Muscle of back (tissue), 11 donors: ENCODE measurements around the gene POU3F1. TPM values are rescaled to one million over a fixed set of nuclear protein-coding genes. Genes with fewer than 3 reads are reported as not detected.

Experiments
- DNase-seq, 3 donors: peaks; one replicate each; pipeline versions ENCODE4 v3.0.0 to v3.0.0-alpha.2; 2013
- polyA plus RNA-seq, 10 donors: library from polyadenylated mRNA; unstranded; fragments of 120-200 nt; gene quantifications; one replicate each; pipeline ENCODE4 v1.2.1, GENCODE V29; 2013; ENCODE audit not compliant: insufficient read length in 10 of 10

POU3F1 gene
- polyA plus RNA-seq, 10 donors: 0.34 to 1.8 (median 0.85) TPM

DNA sequence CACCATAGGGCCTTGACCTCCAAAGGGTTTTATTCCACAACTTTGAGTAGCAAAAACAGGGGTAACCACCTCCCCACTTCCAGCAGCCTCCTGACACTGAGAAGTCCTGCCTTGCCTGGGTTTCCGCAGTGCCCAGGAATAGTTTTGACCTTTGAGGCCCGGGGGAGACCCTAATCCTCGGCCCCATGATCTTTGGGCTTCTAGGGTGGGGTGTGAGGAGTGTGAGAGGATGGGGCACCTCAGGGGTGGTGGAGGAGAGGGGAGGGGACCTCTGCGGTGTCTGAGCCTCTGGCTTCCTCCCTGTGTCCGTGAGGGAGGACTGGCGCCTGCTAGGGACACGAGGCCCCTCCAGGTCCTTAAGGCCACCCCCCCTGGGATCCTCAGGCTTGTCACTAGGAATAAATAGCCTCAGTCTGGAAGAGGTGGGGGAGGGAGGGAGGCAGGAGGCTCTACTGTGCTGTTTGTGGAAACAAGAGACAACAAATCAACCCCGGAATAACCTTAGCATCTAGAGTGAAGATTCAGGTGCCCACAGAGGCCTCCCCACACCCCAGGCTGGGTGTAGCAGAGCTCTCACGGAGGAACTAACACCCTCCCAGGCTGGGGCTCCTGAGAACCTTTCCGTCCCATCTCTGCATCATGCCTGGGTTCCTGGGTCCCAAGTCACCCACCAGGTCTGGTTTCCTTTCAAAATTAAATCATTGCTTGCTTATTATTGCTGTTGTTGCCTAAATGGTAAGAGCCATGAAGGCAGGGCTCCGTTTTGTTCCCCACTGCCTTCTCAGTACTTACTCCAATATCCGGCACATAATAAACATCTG is 40.4 kb downstream of the POU3F1 start:
- peak in 2 of 3 donors; percentile 66 to 67 for DNase-seq

DNA sequence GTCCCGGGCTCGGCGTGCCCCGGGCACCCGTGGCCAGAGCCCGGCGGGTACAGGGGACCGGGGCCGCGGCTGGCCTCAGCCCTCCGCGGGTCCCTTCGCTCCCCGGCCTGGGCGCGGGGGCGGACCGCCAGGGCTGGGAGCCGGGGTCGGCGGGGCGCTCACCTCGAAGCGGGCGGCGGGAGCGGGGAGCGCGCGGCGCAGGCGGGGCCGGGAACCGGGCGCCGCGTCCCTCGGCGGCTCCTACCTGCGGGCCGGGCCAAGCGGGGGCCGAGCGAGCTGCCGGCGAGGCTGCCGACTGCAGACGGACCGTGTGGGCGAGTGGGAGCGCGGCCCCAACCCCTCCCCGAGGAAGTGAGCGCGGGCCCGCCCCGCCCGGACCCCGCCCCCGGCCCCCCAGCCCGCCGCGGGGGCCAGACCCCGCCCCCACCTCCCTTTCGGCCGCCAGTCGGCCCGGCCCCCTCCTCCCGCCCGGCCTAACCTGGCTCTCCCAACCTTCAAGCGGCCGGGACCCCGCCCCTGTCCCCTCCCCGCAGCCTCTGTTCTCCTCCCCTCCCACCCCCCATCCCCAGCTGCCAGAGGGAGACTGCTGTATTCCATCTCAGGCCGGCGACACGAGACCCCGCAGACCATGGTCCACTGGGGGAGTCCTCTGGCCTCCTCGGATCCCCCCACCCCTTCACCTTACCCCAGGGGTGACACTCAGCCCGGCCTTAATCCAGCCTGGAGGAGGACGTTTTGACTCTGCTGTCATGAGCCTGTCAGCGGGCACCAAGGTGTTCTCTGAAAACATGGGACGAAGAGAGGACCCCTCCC is 41.2 kb downstream of the POU3F1 start, which contains the start of gene FHL3:
Gene FHL3, minus strand, starts transcription at position 320 of the 813 bp plus-strand sequence. CDS start 6,102 bp downstream, outside the sequence.
- DNase-seq: peak; percentile 65 to 84 (median 76)

DNA sequence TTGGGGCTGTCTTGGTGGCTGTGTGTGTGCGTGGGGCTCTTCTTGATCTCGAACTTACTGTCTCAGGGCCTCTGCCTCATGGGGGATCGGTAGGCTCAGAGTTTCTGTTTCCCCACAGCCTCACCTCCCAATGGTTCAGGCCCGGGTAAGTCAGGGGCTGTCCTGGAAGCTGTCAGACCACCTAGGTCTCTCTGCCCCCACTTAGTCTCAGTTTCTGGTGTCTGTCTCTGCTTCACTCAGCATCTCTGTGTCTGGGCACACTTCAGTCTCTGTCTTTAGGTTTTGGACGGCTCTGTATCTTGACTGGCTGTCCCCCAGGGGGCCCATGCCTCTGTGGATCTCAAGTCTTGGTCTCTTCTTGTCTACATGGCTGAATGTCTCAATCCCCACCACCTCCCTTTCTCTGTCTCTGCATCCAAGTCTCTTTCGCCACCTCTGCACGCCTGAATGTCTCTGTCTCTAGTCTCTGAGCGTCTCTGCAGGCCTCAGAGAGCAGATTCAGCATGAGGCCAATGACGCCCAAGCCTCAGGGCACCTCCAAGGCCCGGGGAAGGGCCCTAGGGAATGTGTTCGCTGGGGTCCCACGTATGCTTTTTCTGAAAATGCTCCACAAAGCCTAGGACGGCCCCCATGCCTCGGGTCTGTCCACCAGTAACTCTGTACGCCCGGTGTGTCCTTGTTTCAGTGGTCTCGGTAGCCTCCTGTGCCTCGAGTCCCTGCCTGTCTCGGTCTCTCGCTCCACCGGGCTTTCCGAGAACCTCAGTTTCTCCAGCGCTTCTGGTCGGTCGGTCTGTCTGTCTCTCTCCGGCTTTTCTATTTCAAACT is 42.1 kb downstream of the POU3F1 start:
- peak in 1 of 3 donors; percentile 59 for DNase-seq

DNA sequence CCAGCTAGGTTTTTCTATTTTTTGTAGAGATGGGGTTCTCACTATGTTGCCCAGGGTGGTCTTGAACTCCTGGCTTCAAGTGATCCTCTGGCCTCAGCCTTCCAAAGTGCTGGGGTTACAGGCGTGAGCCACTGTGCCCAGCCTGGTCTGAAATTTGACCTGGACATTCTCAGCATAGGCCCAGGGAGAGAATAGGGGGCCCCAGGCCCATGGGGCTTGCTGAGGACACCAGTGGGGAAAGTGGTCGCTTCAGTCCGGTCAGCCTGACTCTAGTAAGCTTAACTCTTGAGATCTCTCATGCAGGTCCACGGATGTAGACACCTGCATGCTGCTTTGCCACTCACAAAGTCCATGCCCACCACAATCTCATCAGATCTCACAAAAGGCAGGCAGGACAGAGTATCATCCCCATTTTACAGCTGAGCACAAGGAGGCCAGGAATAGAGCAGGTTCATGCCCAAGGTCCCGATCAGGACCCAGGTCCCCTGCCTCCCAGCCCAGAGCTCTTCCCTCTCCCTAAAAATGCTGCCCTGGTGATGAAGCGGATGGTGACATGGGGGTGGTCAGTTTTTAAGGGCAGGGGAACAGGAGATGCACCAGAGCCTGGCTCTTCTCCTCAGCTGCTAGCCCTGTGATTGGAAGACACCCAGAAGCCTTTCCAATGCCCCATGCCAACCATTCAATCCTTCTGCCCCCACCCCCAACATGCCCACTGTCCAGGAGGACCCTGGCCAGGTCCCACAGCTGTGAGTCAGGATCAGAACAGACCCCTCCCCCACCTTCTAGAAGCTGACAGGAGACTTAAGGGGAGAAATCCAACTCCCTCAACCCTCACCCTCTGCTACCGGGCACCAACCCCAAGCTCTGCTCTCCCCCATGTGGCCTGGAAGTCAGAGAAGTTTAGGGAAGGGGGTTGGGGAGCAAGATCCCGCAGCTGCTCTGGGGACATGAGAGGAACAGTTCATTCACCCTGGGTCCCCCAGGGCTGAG is 43.0 kb downstream of the POU3F1 start:
- peak; percentile 65 to 71 (median 69) for DNase-seq

DNA sequence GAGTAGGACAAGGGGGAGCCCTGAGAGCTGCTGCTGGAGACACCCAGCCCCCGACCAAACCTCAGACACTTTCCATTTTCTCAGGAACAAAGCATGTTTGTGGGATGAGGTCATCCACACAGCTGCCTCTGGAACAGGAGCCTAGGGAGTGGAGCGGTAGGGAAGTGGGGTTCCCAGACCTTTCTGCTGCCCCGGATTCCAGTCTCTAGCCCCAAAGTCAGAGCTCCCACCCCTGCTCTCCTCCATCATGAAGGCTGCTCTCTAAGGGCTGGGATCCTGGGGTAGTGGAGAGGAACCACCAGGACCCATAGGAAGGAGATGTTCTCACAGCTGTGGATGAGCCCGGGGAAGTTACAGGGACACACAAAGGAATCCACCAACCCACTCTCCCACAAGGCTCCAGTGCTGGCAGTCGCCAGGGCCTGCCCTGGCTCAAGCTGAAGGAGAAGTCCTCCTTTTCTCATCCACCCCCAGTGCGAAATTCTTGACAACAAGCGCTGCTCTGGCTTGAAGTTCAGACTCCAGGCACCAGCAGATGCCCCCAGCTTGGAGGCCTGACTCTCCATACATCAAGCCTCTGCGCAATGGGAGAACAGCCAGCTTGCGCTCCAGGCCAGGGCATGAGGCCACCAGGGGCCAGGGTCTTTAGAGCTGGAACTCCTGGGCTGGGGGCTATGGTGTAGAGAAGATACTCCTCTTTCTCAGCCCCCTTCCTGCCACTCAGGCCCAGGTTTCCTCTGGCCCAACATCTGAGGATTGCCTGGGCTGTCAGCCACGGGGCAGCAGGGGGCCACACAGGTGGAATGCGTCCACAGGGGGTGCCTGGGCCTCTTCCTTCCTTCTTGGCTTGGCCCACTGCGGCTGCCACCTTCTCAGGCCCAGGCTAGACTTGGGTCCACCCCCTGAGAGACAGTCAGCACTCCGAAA is 45.8 kb downstream of the POU3F1 start:
- peak; percentile 83 to 95 (median 84) for DNase-seq

DNA sequence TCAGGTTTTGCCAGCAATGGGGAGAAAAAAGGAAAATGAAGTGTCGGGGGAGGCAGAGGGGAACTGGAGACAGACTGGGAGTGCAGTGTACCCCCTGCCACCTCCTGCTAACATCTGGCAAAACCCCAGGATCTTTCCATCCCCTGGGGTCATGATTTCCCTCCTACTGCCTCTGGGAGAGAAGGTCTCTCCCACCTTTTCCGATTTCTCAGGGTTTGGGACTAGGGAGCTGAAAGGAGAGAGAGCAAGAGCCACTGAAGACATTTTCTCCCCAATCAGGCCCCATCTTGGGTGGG is 46.4 kb downstream of the POU3F1 start:
- DNase-seq: no peak

DNA sequence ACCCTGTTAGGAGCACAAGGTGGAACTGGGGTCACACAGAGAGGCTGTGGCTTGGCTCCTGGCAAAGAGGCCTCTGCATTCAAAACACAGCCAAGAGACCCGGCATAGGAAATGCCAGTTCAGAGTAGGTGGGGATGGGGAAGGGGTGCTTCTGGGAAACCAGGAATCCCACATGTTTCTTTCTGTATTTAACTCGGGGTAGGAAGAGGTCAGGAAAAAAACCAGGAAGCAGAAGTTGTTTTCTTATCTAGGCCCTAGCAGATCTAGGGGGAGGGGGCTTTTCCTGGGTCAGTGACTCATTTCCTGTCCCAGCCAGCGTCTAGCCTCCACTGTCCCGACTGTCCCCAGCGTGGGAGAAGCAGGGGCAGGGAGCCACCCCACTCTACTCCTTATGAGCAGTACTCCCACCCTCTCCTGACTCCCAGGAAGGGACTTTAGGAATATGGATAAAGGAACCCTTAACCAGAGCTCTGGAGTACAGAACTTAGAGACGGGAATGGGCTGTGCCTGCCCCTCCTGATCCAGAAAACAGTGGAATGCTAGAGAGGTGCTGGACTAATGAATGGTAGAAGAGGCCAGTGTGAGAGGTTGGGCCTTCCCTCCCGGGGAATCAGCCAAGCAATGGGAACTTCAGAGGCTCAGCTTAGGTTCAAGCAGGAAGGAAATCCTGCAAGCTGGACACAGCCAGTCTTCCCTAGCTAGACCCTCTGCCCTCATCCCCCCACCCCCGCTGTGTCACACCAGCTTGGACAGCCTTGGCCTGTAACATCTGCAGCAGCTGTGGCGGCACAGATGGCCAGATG is 47.0 kb downstream of the POU3F1 start:
- peak; percentile 62 to 93 (median 81) for DNase-seq

DNA sequence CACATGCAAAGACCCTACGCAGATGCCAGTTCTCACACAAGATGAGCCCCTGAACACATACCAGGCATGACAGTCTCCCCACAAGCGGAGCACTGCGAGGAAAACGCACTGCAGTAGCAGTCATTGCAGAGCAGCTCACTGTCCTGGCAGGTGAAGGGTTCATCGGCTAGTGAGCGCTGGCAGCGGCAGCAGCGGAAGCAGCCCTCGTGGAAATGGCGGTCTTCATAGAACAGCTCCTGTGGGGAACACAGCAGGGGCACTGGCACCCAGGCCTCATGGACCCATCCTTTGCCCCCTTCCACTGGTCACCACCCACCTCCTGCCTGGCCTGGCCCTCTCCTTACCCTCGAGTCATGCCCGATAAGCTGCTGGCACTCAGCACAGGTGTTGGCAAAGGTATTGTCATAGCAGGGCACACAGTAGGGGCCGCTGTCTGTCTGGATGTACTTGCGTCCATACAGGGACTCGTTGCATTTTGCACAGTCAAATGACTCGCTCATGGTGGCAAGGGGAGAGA is 47.6 kb downstream of the POU3F1 start:
- DNase-seq: no peak

DNA sequence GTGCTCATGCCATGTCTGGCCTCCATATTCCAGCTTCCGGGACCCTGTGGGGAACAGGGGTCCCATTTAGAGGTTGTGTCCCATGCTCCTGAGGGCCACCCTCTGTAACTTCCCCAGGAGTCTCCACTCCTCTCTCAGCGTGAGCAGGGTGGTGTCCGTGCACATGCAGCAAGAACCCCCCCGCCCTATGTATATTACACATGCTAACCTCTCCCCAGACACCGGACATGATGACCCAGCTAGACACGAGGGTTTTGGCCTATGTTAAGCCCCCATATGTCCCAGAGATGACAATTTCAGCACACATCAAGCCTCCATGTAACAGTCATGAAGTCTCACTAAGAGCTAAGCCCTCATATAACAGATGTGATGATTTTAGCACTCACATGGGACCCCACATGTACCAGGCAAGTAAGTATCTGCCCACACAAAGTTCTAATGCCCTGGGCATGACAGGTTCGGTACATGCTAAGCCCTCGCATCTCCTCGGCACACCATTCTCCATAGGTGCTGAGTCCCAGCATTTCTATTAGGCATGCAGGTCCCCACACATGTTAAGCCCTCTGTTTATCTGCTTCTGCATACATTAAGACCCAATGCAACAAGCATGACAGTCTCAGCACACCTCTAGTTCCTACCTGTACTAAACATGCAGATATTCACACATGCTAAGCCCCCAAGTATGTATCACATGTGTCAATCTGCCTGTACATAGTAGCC is 48.3 kb downstream of the POU3F1 start:
- DNase-seq: no peak

DNA sequence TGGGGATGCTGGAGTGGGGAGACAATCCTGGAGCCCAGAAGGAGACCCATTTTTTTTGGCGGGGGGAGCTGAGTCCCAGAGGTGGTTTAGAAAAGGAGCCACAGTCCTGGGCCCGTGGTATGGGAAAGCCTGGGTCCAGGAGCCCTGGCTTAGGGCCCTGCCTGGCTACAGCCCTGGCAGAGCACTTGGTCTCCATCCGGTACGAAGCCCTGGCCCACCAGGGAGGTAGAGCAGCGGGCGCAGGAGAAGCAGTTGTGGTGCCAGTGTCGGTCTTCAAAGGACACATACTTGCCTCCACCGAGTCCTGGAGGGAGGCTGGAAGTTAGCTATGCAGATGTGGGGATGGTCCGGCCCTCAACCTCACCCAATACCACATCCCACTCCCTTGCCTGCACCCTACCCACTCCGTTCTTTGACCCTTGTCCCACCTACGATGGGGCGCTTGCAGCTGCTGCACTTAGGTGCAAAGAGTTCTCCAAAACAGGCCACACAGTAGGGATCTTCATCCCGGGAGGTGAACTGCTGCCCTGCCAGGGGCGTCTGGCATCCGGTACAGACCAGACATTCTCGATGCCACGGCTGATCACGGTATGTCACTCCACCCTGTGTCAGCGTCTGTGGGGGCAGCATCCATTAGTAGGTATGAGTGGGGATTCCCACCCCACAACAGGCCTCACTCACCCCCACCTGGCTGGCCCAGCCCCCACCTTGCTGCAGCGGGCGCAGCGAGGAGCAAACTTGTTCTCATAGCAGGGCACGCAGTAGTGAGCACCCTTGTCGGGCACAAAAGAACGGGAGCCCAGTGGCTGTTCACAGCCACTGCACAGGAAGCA is 49.1 kb downstream of the POU3F1 start:
- no peak for DNase-seq

DNA sequence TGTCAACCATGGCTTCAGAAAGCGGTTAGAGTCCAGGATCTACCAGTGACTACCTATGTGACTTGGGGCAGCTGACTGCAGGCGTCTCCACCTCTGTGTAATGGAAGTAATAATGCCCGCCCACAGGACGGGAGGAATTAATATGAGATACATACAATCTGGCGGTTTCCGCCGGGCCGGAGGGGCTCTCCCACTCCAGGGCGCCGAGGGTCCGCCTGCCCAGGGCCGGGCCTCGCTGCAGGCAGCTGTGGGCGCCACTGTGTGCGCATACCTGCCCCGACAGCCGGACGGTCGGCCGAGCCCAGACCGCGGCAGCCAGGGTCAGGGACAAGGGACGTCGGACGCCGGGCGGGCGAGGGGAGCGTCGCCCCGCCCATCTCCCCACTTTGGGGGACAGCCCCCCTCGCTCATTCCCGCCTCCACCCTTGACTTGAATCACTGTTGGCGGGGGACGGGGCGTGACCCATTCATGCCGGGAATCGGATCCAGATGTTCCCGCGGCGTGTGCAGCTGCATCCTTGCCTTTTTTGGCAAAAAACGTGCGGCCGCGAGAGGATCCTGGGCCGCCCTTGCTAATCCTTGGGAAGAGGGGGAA is 50.7 kb downstream of the POU3F1 start:
- peak; percentile 96 to 98 (median 96) for DNase-seq

DNA sequence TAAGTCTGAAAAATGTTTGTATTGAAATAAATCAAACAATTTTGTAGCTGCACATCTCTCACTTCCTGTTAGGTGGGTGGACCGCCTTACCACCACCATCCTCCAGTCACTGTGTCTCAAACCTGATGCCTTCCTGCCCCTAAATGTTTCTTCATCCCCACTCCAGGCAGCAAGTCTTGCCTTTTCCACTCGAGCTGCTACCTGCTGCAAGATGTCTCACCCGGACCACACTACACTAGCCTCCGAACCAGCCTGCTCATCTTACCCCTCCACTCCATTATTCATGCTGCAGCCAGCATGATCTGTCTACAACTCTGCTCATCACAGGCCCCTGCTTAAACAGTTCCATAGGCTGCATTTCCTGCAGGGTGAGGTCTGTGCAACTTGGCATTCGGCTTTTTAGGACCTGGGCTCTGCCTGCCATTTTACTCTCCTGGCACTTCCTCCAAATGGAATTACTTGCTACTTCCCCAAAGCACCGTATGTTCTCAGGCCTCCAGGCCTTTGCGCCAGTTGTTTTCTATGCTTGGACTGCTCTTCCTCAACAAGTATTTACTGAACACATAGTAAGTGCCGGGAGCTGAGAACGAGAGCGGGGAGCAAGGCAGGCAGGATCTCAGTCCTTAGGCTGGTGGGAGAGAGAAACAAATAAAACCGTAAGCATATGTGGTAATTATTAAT is 51.6 kb downstream of the POU3F1 start:
- DNase-seq: peak in 1 of 3 donors; percentile 55
